Mesenchymal stem cell (in vitro differentiated cells and primary cell): Measurements from ENCODE around the gene PABPC1L. TPM values are rescaled to one million over a fixed set of nuclear protein-coding genes. Genes with fewer than 3 reads are reported as not detected.
A peak's percentile ranks its signal among the peaks of the same experiment; 100 is the strongest.
"Not testable (repeated sequence)": the region's sequence is repeated elsewhere in the genome, so short reads cannot be mapped to it uniquely, and the experiment has no call there.

Experiments used
- DNase-seq: peaks from one replicate; pipeline ENCODE4 v3.0.0-alpha.2; 2013
- H2AFZ ChIP-seq: one replicate; pipeline ENCODE4 v1.6.1; 2013; ENCODE audit warnings: low read depth, mild to moderate bottlenecking, control low read depth, inconsistent platforms, low read length, moderate library complexity
- H2AK5ac ChIP-seq: 2 replicates; pipeline ENCODE4 v1.6.1; 2013; ENCODE audit warnings: low read length, moderate library complexity, mild to moderate bottlenecking, inconsistent platforms; ENCODE audit not compliant: severe bottlenecking
- H2BK120ac ChIP-seq: one replicate; pipeline ENCODE4 v1.6.1; 2013; ENCODE audit warnings: low read depth, mild to moderate bottlenecking, inconsistent platforms, low read length, moderate library complexity
- H2BK12ac ChIP-seq, 2 experiments: one replicate each; pipeline ENCODE4 v1.6.1; 2013; ENCODE audit warnings: inconsistent platforms in 2 of 2, low read length in 2 of 2, mild to moderate bottlenecking in 2 of 2, moderate library complexity in 2 of 2, control low read depth in 1 of 2
- H2BK15ac ChIP-seq: one replicate; pipeline ENCODE4 v1.6.1; 2013; ENCODE audit warnings: mild to moderate bottlenecking, low read depth, inconsistent platforms; ENCODE audit not compliant: poor library complexity, severe bottlenecking
- H2BK5ac ChIP-seq: 2 replicates; pipeline ENCODE4 v1.6.1; 2013; ENCODE audit warnings: low read depth, mild to moderate bottlenecking, low read length, control low read depth, inconsistent platforms; ENCODE audit not compliant: poor library complexity, severe bottlenecking
- H3K14ac ChIP-seq, 2 experiments: one replicate each; pipeline ENCODE4 v1.6.1; 2013; ENCODE audit warnings: inconsistent platforms in 2 of 2, low read length in 2 of 2, control low read depth in 1 of 2, mild to moderate bottlenecking in 1 of 2, moderate library complexity in 1 of 2
- H3K18ac ChIP-seq, 2 experiments: one replicate each; pipeline ENCODE4 v1.6.1; 2013; ENCODE audit warnings: inconsistent platforms in 2 of 2, low read length in 2 of 2, control low read depth in 1 of 2, low read depth in 1 of 2, mild to moderate bottlenecking in 1 of 2
- H3K23ac ChIP-seq, 2 experiments: one replicate each; pipeline ENCODE4 v1.6.1; 2013; ENCODE audit warnings: inconsistent platforms in 2 of 2, low read length in 2 of 2, mild to moderate bottlenecking in 2 of 2, moderate library complexity in 2 of 2, control low read depth in 1 of 2
- H3K27ac ChIP-seq: 2 replicates; pipeline ENCODE4 v1.5.1; 2013; ENCODE audit warnings: mild to moderate bottlenecking, moderate library complexity, low read length, control low read depth, inconsistent platforms; ENCODE audit not compliant: poor library complexity, severe bottlenecking
- H3K27me3 ChIP-seq, 2 experiments: 2 replicates each; pipeline versions ENCODE4 v1.6.1 to v1.7.0; 2013; ENCODE audit warnings: low read length in 2 of 2, mild to moderate bottlenecking in 2 of 2, moderate library complexity in 2 of 2, control low read depth in 1 of 2, inconsistent platforms in 1 of 2; ENCODE audit not compliant: control insufficient read depth in 1 of 2, insufficient read depth in 1 of 2
- H3K36me3 ChIP-seq, 2 experiments: 2 replicates each; pipeline versions ENCODE4 v1.6.1 to v1.7.0; 2013; ENCODE audit warnings: low read length in 2 of 2, control low read depth in 1 of 2, inconsistent platforms in 1 of 2, low read depth in 1 of 2, mild to moderate bottlenecking in 1 of 2; ENCODE audit not compliant: insufficient read depth in 2 of 2, control insufficient read depth in 1 of 2
- H3K4ac ChIP-seq, 2 experiments: one replicate each; pipeline ENCODE4 v1.6.1; 2013; ENCODE audit warnings: inconsistent platforms in 2 of 2, low read length in 2 of 2, mild to moderate bottlenecking in 2 of 2, moderate library complexity in 2 of 2, control low read depth in 1 of 2, low read depth in 1 of 2
- H3K4me1 ChIP-seq: 2 replicates; pipeline ENCODE4 v1.6.1; 2013; ENCODE audit warnings: low read depth, low read length, control low read depth; ENCODE audit not compliant: control insufficient read depth, insufficient read depth
- H3K4me2 ChIP-seq: 2 replicates; pipeline ENCODE4 v1.6.1; 2013; ENCODE audit warnings: low read length, mild to moderate bottlenecking, inconsistent platforms; ENCODE audit not compliant: poor library complexity, severe bottlenecking
- H3K4me3 ChIP-seq, 2 experiments: 2 replicates each; pipeline versions ENCODE4 v1.5.1 to v1.7.0; 2013; ENCODE audit warnings: low read length in 2 of 2, mild to moderate bottlenecking in 2 of 2, control low read depth in 1 of 2, low read depth in 1 of 2; ENCODE audit not compliant: insufficient read depth in 1 of 2
- H3K79me1 ChIP-seq: replicated peaks from 2 replicates; pipeline ENCODE4 v1.6.1; 2013; ENCODE audit warnings: mild to moderate bottlenecking, control low read depth, low read length, inconsistent platforms; ENCODE audit not compliant: poor library complexity, severe bottlenecking
- H3K9ac ChIP-seq: 2 replicates; pipeline ENCODE4 v1.7.0; 2013; ENCODE audit warnings: mild to moderate bottlenecking, low read length, moderate library complexity
- H3K9me3 ChIP-seq: 2 replicates; pipeline ENCODE4 v1.7.0; 2013; ENCODE audit warnings: mild to moderate bottlenecking, low read length; ENCODE audit not compliant: control insufficient read depth
- H4K8ac ChIP-seq: one replicate; pipeline ENCODE4 v1.6.1; 2013; ENCODE audit warnings: inconsistent platforms, mild to moderate bottlenecking, low read length, moderate library complexity
- H4K91ac ChIP-seq: one replicate; pipeline ENCODE4 v1.6.1; 2013; ENCODE audit warnings: mild to moderate bottlenecking, low read length, inconsistent platforms
- WGBS: methylation state at CpG from one replicate; pipeline ENCODE4 v1.1.7; 2013; ENCODE audit warnings: mixed read lengths; 5-methylcytosine and 5-hydroxymethylcytosine counted together
- polyA plus RNA-seq, 2 experiments: library from polyadenylated mRNA; stranded (reverse); fragments of 200-250 nt; gene quantifications; one replicate each; pipeline ENCODE4 v1.2.3, GENCODE V29; 2013

Gene PABPC1L
- polyA plus RNA-seq (2013, experiment 1 of 2): 16.4 TPM
- polyA plus RNA-seq (2013, experiment 2 of 2): 13.8 TPM

DNA sequence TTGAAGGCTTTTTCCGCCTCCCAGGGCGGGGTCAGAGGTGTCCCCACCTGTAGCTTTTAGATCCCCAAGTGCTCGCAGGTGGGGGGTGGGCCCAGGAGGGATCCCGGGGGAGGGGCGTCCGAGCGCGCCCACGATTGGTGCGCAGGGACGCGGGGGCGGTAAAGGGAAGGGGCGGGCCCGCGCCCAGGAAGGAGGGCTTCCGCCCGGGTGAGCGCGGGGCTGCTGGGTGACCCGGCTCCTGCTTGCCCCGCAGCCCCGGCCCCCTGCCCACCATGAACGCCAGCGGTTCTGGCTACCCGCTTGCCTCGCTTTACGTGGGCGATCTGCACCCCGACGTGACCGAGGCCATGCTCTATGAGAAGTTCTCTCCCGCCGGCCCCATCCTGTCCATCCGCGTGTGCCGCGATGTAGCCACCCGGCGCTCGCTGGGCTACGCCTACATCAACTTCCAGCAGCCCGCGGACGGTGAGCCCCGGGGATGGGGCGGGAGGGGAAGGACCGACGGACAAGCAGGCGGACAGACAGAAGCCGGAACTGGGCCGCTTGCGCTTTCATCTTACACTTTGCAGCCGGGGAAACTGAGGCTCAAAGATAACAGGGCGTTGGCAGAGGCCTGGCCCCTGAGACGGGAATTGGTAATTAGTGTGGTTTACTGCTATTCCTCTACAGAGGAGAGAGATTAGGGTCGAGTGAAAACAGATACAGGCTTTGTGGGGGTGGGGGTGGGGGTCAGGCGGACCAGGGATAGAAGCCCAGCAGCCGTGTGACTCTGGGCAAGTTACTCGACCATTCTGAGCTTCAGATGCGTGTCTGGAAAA is at the start of gene PABPC1L:
PABPC1L (plus strand) TSS at position 189 of the 818 bp plus-strand sequence; CDS start at position 273, 84 bp downstream.
- peak within 1 kb of the TSS; percentile 86 for H3K9ac ChIP-seq
- peaks cover 9% of the 10 kb centered on the region for H3K4me1 ChIP-seq
- peak within 1 kb of the TSS in 1 of 2 experiments; percentile 18 for H3K23ac ChIP-seq
- no peaks in the 10 kb centered on the region for H3K27me3 ChIP-seq
- no peak within 1 kb of the TSS for H3K14ac ChIP-seq
- peak within 1 kb of the TSS; percentile 36 for H2AFZ ChIP-seq
- H3K4me3 ChIP-seq: peak within 1 kb of the TSS; percentile 64 to 88
- H3K18ac ChIP-seq: peak within 1 kb of the TSS; percentile 19 to 37
- WGBS: 1% methylated on average over 53 of the region's 61 CpGs
- peak within 1 kb of the TSS; percentile 86 for H3K4me2 ChIP-seq
- H2BK120ac ChIP-seq: no peak within 1 kb of the TSS
- peaks cover 22 to 65% of the 10 kb centered on the region in 2 experiments for H3K36me3 ChIP-seq
- no peak within 1 kb of the TSS for H4K91ac ChIP-seq
- H2BK15ac ChIP-seq: no peak within 1 kb of the TSS
- H2AK5ac ChIP-seq: peak within 1 kb of the TSS; percentile 44
- peaks cover 22% of the 10 kb centered on the region for H3K79me1 ChIP-seq
- H3K4ac ChIP-seq: peak within 1 kb of the TSS in 1 of 2 experiments; percentile 32
- peak within 1 kb of the TSS in 1 of 2 experiments; percentile 73 for H2BK12ac ChIP-seq
- no peak within 1 kb of the TSS for H2BK5ac ChIP-seq
- DNase-seq: peak; percentile 68
- peak within 1 kb of the TSS; percentile 73 for H4K8ac ChIP-seq
- no peaks in the 10 kb centered on the region for H3K9me3 ChIP-seq
- H3K27ac ChIP-seq: peak within 1 kb of the TSS; percentile 22

DNA sequence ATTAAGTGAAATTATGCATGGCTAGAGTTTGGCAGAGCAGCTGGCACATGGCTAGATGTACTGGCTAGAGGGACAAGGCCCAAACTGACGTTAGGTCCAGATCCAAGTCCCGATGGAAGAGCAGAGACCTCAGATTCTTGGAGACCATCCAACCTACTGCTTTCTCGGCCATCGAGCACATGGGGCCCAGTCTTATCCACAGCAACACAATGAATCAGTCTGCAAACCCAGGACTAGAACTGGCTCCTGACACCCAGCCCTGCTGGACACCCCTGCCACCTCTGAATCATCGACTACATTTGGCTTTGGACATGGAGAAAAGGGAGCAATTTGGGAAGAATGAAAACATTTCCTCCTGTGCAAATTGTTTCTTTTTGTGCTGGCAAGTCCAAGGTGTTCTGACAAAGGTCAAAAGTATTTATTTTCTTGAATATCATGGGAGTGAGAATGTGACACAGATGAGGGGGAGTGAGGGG is 48.3 kb upstream of the PABPC1L start:
- no peak overlapping the region for H2BK15ac ChIP-seq
- H2AK5ac ChIP-seq: no peak overlapping the region
- H3K4me2 ChIP-seq: no peak overlapping the region
- no peak overlapping the region for H2BK120ac ChIP-seq
- peaks cover 6% of the 10 kb centered on the region for H3K4me1 ChIP-seq
- H2BK12ac ChIP-seq: no peak overlapping the region
- no peaks in the 10 kb centered on the region for H3K79me1 ChIP-seq
- no peaks in the 10 kb centered on the region for H3K9me3 ChIP-seq
- no peak overlapping the region for H2BK5ac ChIP-seq
- no peak overlapping the region for H4K8ac ChIP-seq
- H3K27me3 ChIP-seq: peaks cover 0 to 6% of the 10 kb centered on the region in 2 experiments
- DNase-seq: no peak
- H2AFZ ChIP-seq: no peak overlapping the region
- no peak overlapping the region for H3K18ac ChIP-seq
- no peak overlapping the region for H4K91ac ChIP-seq
- no peak overlapping the region for H3K23ac ChIP-seq
- H3K27ac ChIP-seq: no peak overlapping the region
- H3K9ac ChIP-seq: no peak overlapping the region
- H3K14ac ChIP-seq: no peak overlapping the region
- no peaks in the 10 kb centered on the region for H3K36me3 ChIP-seq
- no peak overlapping the region for H3K4me3 ChIP-seq
- no peak overlapping the region for H3K4ac ChIP-seq
- WGBS: 83% methylated on average over 5 of the region's 5 CpGs

DNA sequence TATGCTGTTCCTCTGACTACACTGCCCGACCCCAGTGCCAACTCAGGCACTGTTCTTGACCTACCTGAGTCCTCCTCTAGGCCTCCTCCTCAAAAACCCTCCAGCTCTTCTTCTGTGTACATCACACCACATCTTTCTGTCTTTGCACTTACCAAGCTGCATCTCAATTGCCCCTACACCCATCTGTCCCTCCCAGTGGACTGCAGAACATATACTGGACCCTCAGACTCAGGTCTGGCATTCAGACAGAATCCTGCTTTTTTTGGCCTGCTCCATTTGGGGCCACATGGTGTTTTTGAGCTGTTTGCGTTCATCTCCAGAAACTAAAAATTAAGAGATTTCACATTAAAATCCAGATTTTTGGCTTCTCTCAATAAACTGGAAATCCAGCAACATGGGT is 47.6 kb upstream of the PABPC1L start:
- H2BK120ac ChIP-seq: no peak overlapping the region
- no peak overlapping the region for H2BK12ac ChIP-seq
- H3K4me1 ChIP-seq: peaks cover 6% of the 10 kb centered on the region
- no peak overlapping the region for H3K23ac ChIP-seq
- no peak overlapping the region for H2BK15ac ChIP-seq
- peak overlapping the region; percentile 23 for H3K9ac ChIP-seq
- H3K4me2 ChIP-seq: no peak overlapping the region
- peaks cover 0 to 11% of the 10 kb centered on the region in 2 experiments for H3K27me3 ChIP-seq
- no peak for DNase-seq
- no peak overlapping the region for H2BK5ac ChIP-seq
- no peak overlapping the region for H4K91ac ChIP-seq
- H3K18ac ChIP-seq: no peak overlapping the region
- H3K14ac ChIP-seq: no peak overlapping the region
- no peak overlapping the region for H2AK5ac ChIP-seq
- WGBS: 83% methylated on average over 2 of the region's 2 CpGs
- no peaks in the 10 kb centered on the region for H3K79me1 ChIP-seq
- no peak overlapping the region for H2AFZ ChIP-seq
- no peaks in the 10 kb centered on the region for H3K9me3 ChIP-seq
- no peak overlapping the region for H4K8ac ChIP-seq
- no peak overlapping the region for H3K4me3 ChIP-seq
- H3K4ac ChIP-seq: no peak overlapping the region
- no peaks in the 10 kb centered on the region for H3K36me3 ChIP-seq
- H3K27ac ChIP-seq: no peak overlapping the region

DNA sequence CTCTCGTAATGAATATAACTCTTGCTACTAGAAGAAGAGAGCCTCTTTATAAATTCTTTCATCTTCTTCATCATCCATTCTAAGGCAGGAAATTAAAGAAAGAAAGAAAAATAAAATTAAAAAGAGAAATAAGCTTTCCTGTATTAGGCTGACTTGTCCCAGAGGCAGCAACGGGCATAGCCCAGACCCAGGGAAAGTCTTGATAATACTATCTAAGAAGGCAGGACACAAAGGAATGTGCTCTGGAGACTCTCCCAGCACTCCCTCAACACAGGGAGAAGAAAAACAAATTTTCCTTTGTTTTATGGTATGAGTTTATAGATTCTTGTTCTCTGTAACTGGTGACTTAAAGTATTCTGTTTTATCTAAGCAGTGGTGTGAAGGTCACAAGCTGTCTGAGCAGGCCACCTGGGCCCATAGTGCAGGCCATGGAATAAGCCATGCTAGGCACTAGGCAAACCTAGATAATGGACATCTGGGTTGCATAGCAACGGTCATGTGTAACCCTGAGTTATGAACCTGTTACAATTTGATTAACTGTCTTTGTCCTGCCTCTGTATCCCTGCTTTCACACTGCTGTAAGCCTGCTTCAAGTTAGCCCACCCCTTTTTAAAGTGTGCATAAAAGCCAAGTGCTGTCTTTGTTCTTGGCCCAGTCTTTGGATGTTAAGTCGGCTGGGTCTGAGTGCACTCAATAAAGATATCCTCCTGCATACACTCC is 46.3 kb upstream of the PABPC1L start:
- H3K79me1 ChIP-seq, H3K4me2 ChIP-seq, H3K4ac ChIP-seq, H2AFZ ChIP-seq, H3K4me3 ChIP-seq, H3K18ac ChIP-seq, H4K8ac ChIP-seq, H2BK120ac ChIP-seq, H3K23ac ChIP-seq, H3K9ac ChIP-seq, H3K14ac ChIP-seq, DNase-seq, H2AK5ac ChIP-seq, H2BK5ac ChIP-seq, H3K36me3 ChIP-seq, H3K4me1 ChIP-seq, H4K91ac ChIP-seq, H2BK12ac ChIP-seq, H3K27ac ChIP-seq, H2BK15ac ChIP-seq, H3K9me3 ChIP-seq: not testable (repeated sequence)
- WGBS: 84% methylated on average over 3 of the region's 4 CpGs
- H3K27me3 ChIP-seq: peaks cover 0 to 16% of the 10 kb centered on the region in 2 experiments
